ENCODE measurements around the gene IFNW1. TPM values are rescaled to one million over a fixed set of nuclear protein-coding genes. Genes with fewer than 3 reads are reported as not detected.

Gene IFNW1
- total and polyA plus RNA-seq, 10 of the 15 experiments (the other 5 are each of a cell fraction or from before 2014, with no cell fraction given) = 0.06 to 0.11 (median 0.09) TPM; not detected in 7

DNA sequence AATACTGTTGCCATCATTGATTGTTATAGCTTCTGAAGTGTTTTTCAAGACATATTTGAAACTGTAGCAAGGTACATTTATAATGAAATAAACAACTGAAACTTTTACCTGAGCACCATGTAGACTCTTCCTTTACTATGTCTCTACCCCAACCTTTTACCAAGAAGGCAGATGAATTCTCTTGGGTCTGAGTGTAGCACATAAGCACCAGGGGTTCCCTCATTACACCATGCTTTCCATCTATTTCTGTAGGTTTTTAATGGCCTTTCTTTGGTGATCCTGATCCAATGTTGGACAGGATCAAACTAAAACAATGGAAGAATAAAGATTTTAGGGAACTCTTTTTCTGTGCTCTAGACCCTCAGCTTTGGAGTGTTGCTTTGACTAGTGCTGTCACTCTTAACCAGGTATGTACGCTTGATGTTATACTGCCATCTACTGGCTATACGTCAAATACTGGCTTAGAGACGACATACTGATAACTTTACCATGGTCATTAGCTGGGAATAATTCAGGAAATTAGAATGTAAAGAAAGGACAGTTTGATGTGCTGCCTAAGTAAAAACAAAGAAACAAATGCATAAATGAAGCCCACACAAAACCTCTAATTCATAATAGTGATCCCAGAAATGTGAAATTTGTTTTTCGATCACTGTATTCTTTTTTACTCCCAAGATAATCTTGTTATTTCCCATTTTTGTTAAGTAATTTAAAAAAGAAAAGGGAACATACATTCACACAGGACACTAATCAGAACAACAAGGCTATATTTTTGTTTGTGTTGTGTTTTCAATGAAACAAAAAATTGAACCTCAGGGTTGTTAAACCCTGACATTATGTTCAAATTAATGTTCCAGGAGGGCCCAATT, 30.7 kb downstream of the IFNW1 start:
- in situ Hi-C loops (cut with MboI) = loop anchor here (5.0 to 25.0 kb wide), 4 partner anchors 224 to 1184 kb away; no protein-coding TSS in a partner anchor
- ChIA-PET POLR2A (no interaction called here), CTCF (interaction anchor here (0.6 to 5.2 kb wide), 52 partner anchors 8 to 1646 kb away, joined by 3 to 57 read pairs (median 5); partner anchors contain the start of genes HACD4 and IFNB1), SMC1A (ENCODE audit: uncharacterized antibody, unreplicated experiment) (interaction anchor here (0.6 to 4.8 kb wide), 35 partner anchors 8 to 1192 kb away, joined by 3 to 37 read pairs (median 4); partner anchors contain the start of gene IFNB1), RAD21 (ENCODE audit: unreplicated experiment) (interaction anchor here (0.6 to 4.1 kb wide), 26 partner anchors 9 to 1186 kb away, joined by 3 to 29 read pairs (median 4); partner anchors contain the start of genes HACD4, IFNB1 and MLLT3)
- TF ChIP-seq, protein P1, sequence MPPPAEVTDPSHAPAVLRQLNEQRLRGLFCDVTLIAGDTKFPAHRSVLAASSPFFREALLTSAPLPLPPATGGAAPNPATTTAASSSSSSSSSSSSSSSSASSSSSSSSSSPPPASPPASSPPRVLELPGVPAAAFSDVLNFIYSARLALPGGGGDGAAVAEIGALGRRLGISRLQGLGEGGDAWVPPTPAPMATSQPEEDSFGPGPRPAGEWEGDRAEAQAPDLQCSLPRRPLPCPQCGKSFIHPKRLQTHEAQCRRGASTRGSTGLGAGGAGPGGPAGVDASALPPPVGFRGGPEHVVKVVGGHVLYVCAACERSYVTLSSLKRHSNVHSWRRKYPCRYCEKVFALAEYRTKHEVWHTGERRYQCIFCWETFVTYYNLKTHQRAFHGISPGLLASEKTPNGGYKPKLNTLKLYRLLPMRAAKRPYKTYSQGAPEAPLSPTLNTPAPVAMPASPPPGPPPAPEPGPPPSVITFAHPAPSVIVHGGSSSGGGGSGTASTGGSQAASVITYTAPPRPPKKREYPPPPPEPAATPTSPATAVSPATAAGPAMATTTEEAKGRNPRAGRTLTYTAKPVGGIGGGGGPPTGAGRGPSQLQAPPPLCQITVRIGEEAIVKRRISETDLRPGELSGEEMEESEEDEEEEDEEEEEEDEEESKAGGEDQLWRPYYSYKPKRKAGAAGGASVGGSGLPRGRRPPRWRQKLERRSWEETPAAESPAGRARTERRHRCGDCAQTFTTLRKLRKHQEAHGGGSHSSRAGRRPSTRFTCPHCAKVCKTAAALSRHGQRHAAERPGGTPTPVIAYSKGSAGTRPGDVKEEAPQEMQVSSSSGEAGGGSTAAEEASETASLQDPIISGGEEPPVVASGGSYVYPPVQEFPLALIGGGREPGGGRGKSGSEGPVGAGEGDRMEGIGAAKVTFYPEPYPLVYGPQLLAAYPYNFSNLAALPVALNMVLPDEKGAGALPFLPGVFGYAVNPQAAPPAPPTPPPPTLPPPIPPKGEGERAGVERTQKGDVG (CRISPR knock-in tag; IDR thresholded peaks at IDR 0.05) = no peak
- peak; percentile 77 to 87 (median 78) for TF ChIP-seq CTCF (IDR thresholded peaks at IDR 0.05 in 2 of 3, conservative IDR thresholded peaks at IDR 0.05 in 1 of 3; ENCODE audit: control insufficient read depth in 2 of 3, extremely low read depth in 1 of 3, insufficient read depth in 1 of 3, low read depth in 3 of 3, low read length in 3 of 3)
- TF ChIP-seq, protein P2, sequence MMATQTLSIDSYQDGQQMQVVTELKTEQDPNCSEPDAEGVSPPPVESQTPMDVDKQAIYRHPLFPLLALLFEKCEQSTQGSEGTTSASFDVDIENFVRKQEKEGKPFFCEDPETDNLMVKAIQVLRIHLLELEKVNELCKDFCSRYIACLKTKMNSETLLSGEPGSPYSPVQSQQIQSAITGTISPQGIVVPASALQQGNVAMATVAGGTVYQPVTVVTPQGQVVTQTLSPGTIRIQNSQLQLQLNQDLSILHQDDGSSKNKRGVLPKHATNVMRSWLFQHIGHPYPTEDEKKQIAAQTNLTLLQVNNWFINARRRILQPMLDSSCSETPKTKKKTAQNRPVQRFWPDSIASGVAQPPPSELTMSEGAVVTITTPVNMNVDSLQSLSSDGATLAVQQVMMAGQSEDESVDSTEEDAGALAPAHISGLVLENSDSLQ (IDR thresholded peaks at IDR 0.05) = peak; percentile 92
- TF ChIP-seq, protein P3, sequence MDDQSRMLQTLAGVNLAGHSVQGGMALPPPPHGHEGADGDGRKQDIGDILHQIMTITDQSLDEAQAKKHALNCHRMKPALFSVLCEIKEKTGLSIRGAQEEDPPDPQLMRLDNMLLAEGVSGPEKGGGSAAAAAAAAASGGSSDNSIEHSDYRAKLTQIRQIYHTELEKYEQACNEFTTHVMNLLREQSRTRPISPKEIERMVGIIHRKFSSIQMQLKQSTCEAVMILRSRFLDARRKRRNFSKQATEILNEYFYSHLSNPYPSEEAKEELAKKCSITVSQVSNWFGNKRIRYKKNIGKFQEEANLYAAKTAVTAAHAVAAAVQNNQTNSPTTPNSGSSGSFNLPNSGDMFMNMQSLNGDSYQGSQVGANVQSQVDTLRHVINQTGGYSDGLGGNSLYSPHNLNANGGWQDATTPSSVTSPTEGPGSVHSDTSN (IDR thresholded peaks at IDR 0.05; ENCODE audit: insufficient replicate concordance, low read depth, low read length) = peak; percentile 63
- TF ChIP-seq SMC3 (IDR thresholded peaks at IDR 0.05; ENCODE audit: borderline replicate concordance, low read length) = peak; percentile 79; the same call in 1 of the 2 replicates
- no peak for TF ChIP-seq POU2F2 (IDR thresholded peaks at IDR 0.05; ENCODE audit: borderline replicate concordance, low read depth, low read length)
- TF ChIP-seq RAD21 (IDR thresholded peaks at IDR 0.05; ENCODE audit: insufficient read depth, low read depth, low read length) = peak; percentile 97
- 0 out of 2 replicates have a peak, but pooled peaks have one; percentile 24 for TF ChIP-seq FOXM1 (IDR thresholded peaks at IDR 0.05; ENCODE audit: low read depth, low read length)
- Histone ChIP-seq H3K9me3 (replicated peaks; ENCODE audit: control insufficient read depth, insufficient read depth, low read length) (no peaks in the 10 kb centered on the region), H3K27ac (ENCODE audit: control insufficient read depth, insufficient read depth) (no peak overlapping the region), H2AFZ (ENCODE audit: control insufficient read depth, low read depth, low read length) (no peak overlapping the region), H3K4me3 (no peak overlapping the region), H3K4me2 (ENCODE audit: control insufficient read depth, insufficient read depth) (no peak overlapping the region), H3K9ac (ENCODE audit: control insufficient read depth, insufficient read depth, low read length) (no peak overlapping the region), H3K4me1 (ENCODE audit: control insufficient read depth, insufficient read depth, low read length) (no peaks in the 10 kb centered on the region), H3K36me3 (ENCODE audit: control insufficient read depth in 2 of 2, insufficient read depth in 2 of 2, low read length in 1 of 2) (no peaks in the 10 kb centered on the region), H4K20me1 (ENCODE audit: control insufficient read depth, insufficient read depth) (no peaks in the 10 kb centered on the region), H3K27me3 (replicated peaks in 1 of 2; ENCODE audit: control insufficient read depth in 2 of 2, insufficient read depth in 2 of 2, low read length in 1 of 2) (no peaks in the 10 kb centered on the region), H3K79me2 (ENCODE audit: control insufficient read depth, insufficient read depth, low read length) (no peaks in the 10 kb centered on the region)
- DNase-seq (ENCODE audit: low read depth, low spot score) = peak; percentile 44
- WGBS (ENCODE audit: insufficient coverage, insufficient replicate concordance, low lambda C conversion rate, missing lambda C conversion rate) = 24% methylated on average over 4 of the region's 4 CpGs
- intact Hi-C loops (cut with micrococcal nuclease; ENCODE audit: unreplicated experiment) = loop anchor here (1.0 to 5.0 kb wide), 6 partner anchors 154 to 1184 kb away; no protein-coding TSS in a partner anchor
- ATAC-seq = peak; percentile 99
- no TSS peak for BruUV-seq (replicated peaks)
- FAIRE-seq = peak; percentile 99

Data from GM12878 (cell line).